Measurements from ENCODE around the gene NEK9.
A peak's percentile ranks its signal among the peaks of the same experiment; 100 is the strongest.
"Not testable (repeated sequence)": the region's sequence is repeated elsewhere in the genome, so short reads cannot be mapped to it uniquely, and the experiment has no call there.

The NEK9 gene

DNA sequence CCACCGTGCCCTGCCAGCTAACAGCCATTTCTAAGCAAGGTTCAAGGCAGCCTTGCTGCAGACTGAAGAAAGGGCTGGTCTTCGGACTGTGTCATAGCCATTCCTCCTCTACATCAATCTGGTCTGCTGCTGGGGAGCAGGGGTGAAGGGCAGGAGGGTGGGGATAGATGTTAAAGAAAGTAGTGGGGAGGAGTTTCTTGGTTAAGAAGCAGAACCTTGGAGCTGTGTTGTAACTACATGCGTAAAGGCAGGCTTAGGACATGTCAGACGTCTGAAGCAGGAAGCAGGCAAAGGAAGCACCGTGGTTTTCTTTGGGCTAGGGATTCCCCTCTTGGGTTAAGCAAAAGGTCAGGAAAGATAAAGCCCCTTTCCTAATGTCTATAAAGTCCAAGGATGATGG, 18.1 kb upstream of the NEK9 start:
- no peak for DNase-seq (ENCODE audit: low read depth in 2 of 2)

- no peak for DNase-seq (ENCODE audit: low read depth in 2 of 2)
Observed at GRCh38 chr14:75143761-75144527, 17.1 kb upstream of the NEK9 start.

DNA sequence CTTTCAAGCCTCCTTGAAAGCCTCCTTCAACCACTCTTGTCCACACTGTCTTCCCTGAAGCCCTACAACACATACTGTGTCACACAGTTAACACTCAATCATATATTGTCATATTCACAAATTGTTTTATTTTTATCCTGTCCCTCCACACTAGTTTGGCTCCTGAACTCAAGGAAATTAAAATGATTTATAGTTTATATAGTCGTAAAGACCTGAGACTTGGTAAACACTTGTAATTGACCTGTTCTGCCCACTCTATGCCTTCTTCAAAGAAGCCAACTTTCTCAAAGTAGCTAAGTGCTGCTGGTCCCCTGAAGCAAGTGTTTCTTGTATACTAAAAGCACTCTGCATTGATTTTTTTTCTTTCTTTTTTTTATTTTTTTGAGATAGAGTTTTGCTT, 15.6 kb upstream of the NEK9 start:
- no peak for DNase-seq (ENCODE audit: low read depth in 2 of 2)

GRCh38 chr14:75141967-75142366, 15.1 kb upstream of the NEK9 start:
- DNase-seq (ENCODE audit: low read depth in 2 of 2): peak; percentile 17 to 20

GRCh38 chr14:75141062-75141461, 14.2 kb upstream of the NEK9 start:
- DNase-seq (ENCODE audit: low read depth in 2 of 2): no peak

DNA sequence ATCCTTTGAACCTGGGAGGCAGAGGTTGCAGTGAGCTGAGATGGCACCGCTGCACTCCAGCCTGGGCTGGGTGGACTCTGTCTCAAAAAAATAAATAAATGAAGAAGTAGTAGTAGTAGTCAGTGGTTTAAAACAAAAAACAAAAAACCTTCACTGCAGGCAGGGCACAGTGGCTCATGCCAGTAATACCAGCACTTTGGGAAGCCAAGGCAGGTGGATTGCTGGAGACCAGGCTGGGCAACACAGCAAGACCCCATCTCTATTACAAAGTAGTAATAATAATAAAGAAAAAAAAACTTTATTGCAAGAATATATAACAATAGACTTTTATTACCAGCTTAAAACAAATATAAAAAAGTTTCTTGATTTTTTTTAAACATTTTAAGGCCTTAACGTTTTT, 13.8 kb upstream of the NEK9 start:
- no peak for DNase-seq (ENCODE audit: low read depth in 2 of 2)

DNA sequence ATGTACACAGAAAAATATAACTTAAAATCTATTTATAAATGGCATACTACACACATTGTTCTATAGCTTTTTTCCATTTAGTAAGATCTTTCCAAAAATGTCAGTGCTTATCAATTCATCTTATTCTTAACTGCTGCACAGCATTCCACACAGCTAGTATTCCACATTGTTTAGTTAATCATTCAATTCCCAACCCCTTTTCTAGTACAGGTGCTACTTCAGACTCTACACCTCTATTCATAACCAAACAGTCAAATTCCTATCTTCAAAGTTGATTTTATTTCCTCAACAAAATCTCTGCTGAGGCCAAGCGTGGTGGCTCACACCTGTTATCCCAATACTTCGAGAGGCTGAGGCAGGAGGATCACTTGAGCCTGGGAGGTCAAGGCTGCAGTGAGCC, 12.3 kb upstream of the NEK9 start:
- DNase-seq (ENCODE audit: low read depth in 2 of 2): no peak

DNA sequence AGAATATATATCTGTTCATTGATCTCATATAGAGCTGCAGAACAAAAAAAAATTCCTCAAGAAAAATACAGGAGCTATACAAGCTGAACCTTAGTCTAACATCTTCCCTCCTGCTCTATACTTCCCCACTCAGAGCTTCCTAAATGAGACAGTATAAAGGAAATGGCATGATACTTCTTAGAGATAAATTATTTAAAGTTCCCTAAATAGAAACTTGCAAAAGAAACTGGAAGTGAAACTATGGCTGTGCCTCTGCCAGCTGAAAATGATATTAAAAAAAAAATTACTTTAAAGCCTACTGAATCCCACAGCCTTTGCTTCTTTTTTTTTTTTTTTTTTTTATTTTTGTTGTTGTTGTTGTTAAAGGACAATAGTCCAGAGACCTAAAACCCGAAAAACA, 11.6 kb upstream of the NEK9 start:
- no peak for DNase-seq (ENCODE audit: low read depth in 2 of 2)

DNA sequence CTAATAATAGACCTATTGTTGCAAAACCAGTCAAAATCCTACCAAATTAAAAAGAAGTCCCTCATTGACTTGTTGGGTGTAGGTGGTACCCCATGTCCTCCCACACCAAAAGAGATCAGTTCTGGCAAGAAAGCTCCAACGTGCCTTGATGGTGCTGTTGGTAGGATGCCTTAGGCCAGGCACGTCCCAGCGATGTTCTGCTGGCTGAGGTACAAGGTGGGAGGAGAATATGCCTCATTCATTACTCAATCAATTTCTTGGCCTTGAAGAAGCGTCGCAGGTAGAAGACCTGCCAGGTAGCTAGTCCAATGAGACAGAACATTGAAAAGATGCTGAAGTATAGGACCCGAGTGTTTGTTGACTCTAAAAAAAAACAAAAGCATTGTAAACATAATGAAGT, 7.8 kb upstream of the NEK9 start:
- DNase-seq (ENCODE audit: low read depth in 2 of 2): no peak

DNA sequence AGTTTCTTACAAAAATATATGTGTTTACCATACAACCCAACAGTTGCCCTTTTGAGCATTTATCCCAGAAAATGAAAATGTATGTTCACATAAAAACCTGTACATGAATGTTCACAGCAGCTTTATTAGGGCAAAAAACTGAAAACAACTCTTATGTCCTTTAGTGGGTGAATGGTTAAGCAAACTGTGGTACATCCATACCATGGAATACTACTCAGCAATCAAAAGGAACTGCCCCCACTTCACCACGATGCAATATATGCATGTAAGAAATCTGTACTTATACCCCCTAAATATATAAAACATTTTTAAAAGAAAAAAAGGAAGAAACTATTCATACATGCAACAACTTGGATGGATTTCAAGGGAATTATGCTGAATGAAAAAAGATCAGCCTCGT, 6.7 kb upstream of the NEK9 start:
- no peak for DNase-seq (ENCODE audit: low read depth in 2 of 2)

GRCh38 chr14:75132382-75133086, 5.7 kb upstream of the NEK9 start:
- DNase-seq (ENCODE audit: low read depth in 2 of 2): peak; percentile 49 to 51

DNA sequence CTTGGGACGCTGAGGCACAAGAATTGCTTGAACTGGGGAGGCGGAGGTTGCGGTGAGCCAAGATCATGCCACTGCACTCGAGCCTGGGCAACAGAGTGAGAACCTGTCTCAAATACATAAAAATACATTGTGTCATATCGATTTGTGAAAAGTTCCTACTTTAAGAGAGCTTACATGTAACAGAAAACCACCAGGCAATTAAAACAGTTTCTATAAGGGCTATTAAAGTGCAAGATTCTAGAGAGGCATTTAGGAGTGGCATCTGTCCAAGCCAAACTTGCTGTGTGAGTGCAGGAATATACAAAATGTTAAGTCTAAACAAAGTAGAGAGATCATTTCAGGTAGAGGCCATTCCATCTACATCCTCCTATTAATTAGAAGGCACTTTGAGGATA, 1.7 kb upstream of the NEK9 start:
- no peak for DNase-seq (ENCODE audit: low read depth in 2 of 2)

GRCh38 chr14:75127903-75128595, 1.2 kb upstream of the NEK9 start:
- DNase-seq (ENCODE audit: low read depth in 2 of 2): no peak

GRCh38 chr14:75127474-75127820, 599 bp upstream of the NEK9 start:
- not testable (repeated sequence) for DNase-seq (ENCODE audit: low read depth in 2 of 2)

GRCh38 chr14:75126121-75126544, 715 bp downstream of the NEK9 start:
- no peak for DNase-seq (ENCODE audit: low read depth in 2 of 2)

- peak; percentile 24 to 30 for DNase-seq (ENCODE audit: low read depth in 2 of 2)
Observed at GRCh38 chr14:75125617-75126016, 1.2 kb downstream of the NEK9 start.

DNA sequence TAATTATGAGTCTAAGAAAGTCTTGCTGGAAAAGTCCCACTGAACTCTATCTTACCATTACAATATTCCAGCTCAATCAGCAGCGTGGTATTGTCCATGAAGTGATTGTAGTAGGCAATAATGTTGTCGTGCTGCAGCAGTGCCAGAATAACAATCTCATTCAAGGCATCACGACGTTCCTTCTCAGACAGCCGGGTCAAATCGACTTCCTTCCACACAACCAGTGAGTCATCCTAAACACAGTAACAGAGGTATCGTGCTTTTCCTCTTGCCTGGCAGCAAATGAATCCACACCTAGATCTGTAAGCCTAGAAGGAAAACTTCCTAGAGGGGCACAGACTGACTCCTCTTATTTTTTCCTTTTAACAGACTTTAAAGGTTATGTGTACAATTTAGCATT, 2.9 kb downstream of the NEK9 start:
- no peak for DNase-seq (ENCODE audit: low read depth in 2 of 2)

DNA sequence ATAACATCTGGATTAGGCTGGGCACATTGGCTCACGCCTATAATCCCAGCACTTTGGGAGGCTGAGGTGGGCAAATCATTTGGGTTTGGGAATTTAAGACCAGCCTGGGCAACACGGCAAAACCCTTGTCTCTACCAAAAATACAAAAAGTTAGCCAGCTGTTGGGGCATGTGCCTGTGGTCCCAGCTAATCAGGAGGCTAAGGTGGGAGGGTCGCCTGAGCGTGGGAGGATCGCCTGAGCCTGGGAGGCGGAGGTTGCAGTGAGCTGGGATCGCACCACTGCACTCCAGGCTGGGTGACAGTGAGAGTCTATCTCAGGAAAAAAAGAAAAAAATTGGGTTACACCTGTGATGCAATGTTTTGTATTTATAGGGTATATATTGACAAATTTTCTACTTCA, 5.3 kb downstream of the NEK9 start:
- no peak for DNase-seq (ENCODE audit: low read depth in 2 of 2)

DNA sequence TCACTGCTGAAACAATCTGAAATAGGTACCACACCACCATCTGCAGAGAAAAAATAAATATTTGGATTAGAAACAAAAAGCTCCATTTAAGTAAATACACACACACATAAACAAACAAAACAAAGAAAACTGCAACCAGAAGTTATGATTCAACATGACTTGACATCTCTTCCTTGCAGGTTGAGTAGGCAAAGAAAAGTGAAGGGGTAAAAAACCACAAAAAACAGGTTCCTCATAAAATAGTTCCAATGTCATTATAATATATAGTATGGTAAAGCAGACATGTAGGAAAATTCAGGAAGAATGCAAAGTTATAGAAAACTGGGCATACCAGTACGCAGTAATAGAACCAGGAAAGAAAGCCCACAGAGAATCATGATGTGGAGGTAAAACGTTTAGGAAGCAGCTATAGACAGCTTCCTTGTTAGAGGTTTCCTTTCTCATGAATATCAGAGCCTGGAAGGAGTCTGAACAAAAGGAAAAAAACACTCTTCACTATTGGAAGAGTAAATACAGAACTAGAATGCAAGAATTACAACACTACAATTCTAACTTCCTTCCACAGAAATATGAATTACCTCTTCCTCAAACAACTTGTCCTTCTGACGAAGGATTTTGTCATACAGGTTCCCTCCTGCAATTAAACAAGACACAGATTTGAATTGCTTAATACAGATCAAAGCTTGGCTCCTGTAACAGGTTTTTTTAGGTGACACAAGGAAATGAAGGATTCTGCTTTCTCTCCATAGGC, 6.1 kb downstream of the NEK9 start:
- no peak for DNase-seq (ENCODE audit: low read depth in 2 of 2)

DNA sequence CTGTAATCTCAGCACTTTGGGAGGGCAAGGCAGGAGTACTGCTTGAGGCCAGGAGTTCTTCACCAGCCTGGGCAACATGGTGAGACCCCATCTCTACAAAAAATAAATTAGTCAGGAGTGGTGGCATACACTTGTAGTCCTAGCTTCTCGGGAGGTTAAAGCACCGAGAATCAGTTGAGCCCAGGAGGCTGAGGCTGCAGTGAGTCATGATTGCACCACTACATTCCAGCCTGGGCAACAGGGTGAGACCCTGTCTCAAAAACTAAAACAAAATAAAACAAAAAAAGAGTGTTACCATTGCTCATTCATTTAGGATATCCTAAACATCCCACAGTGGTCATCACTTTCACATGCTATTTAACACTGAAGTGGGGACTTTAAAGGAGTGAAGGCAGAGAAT, 7.8 kb downstream of the NEK9 start:
- no peak for DNase-seq (ENCODE audit: low read depth in 2 of 2)

- DNase-seq (ENCODE audit: low read depth in 2 of 2): no peak
Observed at GRCh38 chr14:75113932-75114539, 12.8 kb downstream of the NEK9 start.

GRCh38 chr14:75109877-75110276, 17.0 kb downstream of the NEK9 start:
- DNase-seq (ENCODE audit: low read depth in 2 of 2): no peak
